AG09309 (cell line): ENCODE data around the gene EEF1E1.

Experiments
- DNase-seq: peaks from one replicate; pipeline ENCODE4 v3.0.0-alpha.2; 2010; ENCODE audit warnings: low read depth
- H3K4me3 ChIP-seq: 2 replicates; pipeline ENCODE4 v1.5.1; 2011; ENCODE audit warnings: mild to moderate bottlenecking, low read depth, low read length, moderate library complexity; ENCODE audit not compliant: control insufficient read depth
- TF ChIP-seq, protein P1 (sequence below): IDR thresholded peaks from 2 replicates; pipeline ENCODE4 v1.5.1; 2011; ENCODE audit warnings: mild to moderate bottlenecking, low read depth, low read length, inconsistent platforms; ENCODE audit not compliant: insufficient read depth, control insufficient read depth; ENCODE audit errors: missing control alignments

The EEF1E1 gene

DNA sequence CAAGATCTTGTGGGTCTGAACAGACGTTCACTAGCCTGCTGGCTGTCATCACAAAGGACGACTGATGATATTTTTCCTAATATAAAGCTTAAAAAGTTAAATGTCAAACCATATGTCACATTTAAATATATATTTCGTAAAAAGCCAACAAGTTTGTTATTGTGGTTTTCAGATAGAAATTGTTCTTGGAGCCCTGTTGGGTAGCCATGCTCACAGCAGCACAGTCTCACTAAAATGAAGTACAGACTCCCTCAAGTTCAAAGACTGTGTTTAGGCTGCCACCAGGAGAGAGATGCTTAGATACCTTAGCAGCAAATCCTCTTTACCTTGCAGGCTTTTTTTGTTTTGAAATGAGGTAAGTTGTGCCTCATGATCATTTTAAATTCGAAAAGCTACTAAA lies 17.8 kb downstream of the EEF1E1 start:
- no peak overlapping the region for H3K4me3 ChIP-seq
- TF ChIP-seq, protein P1, sequence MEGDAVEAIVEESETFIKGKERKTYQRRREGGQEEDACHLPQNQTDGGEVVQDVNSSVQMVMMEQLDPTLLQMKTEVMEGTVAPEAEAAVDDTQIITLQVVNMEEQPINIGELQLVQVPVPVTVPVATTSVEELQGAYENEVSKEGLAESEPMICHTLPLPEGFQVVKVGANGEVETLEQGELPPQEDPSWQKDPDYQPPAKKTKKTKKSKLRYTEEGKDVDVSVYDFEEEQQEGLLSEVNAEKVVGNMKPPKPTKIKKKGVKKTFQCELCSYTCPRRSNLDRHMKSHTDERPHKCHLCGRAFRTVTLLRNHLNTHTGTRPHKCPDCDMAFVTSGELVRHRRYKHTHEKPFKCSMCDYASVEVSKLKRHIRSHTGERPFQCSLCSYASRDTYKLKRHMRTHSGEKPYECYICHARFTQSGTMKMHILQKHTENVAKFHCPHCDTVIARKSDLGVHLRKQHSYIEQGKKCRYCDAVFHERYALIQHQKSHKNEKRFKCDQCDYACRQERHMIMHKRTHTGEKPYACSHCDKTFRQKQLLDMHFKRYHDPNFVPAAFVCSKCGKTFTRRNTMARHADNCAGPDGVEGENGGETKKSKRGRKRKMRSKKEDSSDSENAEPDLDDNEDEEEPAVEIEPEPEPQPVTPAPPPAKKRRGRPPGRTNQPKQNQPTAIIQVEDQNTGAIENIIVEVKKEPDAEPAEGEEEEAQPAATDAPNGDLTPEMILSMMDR: no peak
- DNase-seq: no peak

GRCh38 chr6:8082954-8083858 lies 19.1 kb downstream of the EEF1E1 start:
- DNase-seq: peak; percentile 86
- no peak overlapping the region for H3K4me3 ChIP-seq
- TF ChIP-seq, protein P1: no peak

DNA sequence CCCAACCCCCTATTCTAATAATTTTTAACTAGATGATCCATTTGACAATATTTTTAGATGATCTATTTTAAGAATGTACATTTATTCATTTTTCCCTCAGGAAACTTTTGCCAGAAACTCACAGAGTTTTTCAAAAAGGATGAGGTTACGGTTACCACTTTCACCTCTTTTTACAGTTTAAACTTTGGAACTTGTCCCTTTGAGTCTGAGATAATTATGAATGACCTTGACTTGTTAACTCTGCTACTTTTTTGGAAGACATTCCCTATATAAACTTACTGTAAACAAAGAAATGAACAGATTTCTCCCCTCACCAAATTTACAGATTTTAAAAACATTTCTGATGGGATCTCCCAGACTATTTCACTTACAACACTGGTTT lies 19.8 kb downstream of the EEF1E1 start:
- no peak for DNase-seq
- no peak overlapping the region for H3K4me3 ChIP-seq
- TF ChIP-seq, protein P1: no peak

- TF ChIP-seq, protein P1: no peak
- no peak overlapping the region for H3K4me3 ChIP-seq
- no peak for DNase-seq
Measured at GRCh38 chr6:8080362-8081151, 21.8 kb downstream of the EEF1E1 start.

DNA sequence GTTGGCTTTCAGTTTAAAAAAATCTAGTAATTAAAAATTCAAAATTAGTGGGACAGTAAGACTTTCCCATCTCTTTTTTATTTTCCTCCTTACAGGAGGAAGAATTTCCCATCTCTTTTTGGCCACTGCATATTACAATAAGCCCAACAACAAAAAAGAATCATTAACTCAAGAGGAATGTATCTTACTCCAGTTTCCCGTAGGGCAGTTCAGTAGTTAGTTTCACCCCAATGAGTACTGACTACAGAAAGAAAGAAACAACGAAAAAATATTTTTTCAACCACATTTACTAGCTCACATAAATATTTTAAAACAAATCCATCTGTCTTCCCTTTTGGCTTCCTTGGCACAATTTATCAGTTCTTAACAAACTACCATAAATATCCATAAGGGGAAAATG lies 23.2 kb downstream of the EEF1E1 start:
- H3K4me3 ChIP-seq: no peak overlapping the region
- DNase-seq: no peak
- TF ChIP-seq, protein P1: no peak

DNA sequence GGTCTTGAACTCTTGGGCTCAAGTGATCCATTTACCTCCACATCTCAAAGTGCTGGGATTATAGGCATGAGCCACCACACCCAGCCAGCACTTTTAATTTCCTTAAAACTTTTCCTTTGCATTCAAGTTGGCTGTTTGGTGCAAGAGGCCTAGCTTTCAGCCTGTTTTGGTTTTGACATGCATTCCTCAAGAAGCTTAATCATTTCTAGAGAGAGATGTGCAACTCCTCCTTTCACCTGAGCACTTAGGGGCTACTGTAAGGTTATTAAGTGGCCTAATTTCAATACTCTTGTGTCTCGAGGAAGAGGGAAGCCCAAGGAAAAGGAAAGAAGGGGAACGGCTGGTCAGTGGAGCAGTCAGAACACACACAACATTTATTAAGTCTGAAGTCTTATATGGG lies 24.4 kb downstream of the EEF1E1 start:
- no peak for DNase-seq
- TF ChIP-seq, protein P1: no peak
- no peak overlapping the region for H3K4me3 ChIP-seq
